Measurements from ENCODE around the gene INO80.

INO80 gene

GRCh38 chr15:40988156-40988555 is 127.9 kb downstream of the INO80 start:
- no peak overlapping the region for H3K27ac ChIP-seq
- no peak for TF ChIP-seq ZFX (IDR thresholded peaks at IDR 0.05)

GRCh38 chr15:40986820-40987219 is 129.3 kb downstream of the INO80 start:
- no peak for TF ChIP-seq ZFX (IDR thresholded peaks at IDR 0.05)
- TF ChIP-seq CTCF (conservative IDR thresholded peaks at IDR 0.05) = no peak
- H3K27ac ChIP-seq = no peak overlapping the region

- no peak overlapping the region for H3K27ac ChIP-seq
- no peak for TF ChIP-seq ZFX (IDR thresholded peaks at IDR 0.05)
- TF ChIP-seq CTCF (conservative IDR thresholded peaks at IDR 0.05) = no peak
These were observed 130.3 kb downstream of the INO80 start for GRCh38 chr15:40985541-40986330.

- no peak overlapping the region for H3K27ac ChIP-seq
- TF ChIP-seq CTCF (conservative IDR thresholded peaks at IDR 0.05) (no peak), ZFX (IDR thresholded peaks at IDR 0.05) (no peak)
These were observed 131.1 kb downstream of the INO80 start for GRCh38 chr15:40984964-40985363.

- no peak overlapping the region for H3K27ac ChIP-seq
- TF ChIP-seq CTCF (conservative IDR thresholded peaks at IDR 0.05) (no peak), ZFX (IDR thresholded peaks at IDR 0.05) (no peak)
These were observed 131.7 kb downstream of the INO80 start for GRCh38 chr15:40984406-40984805.

- TF ChIP-seq CTCF (conservative IDR thresholded peaks at IDR 0.05) (no peak), ZFX (IDR thresholded peaks at IDR 0.05) (no peak)
- H3K27ac ChIP-seq = no peak overlapping the region
These were observed 133.2 kb downstream of the INO80 start for GRCh38 chr15:40982855-40983254.

GRCh38 chr15:40981186-40981585 is 134.9 kb downstream of the INO80 start:
- no peak for TF ChIP-seq CTCF (conservative IDR thresholded peaks at IDR 0.05)
- no peak overlapping the region for H3K27ac ChIP-seq

- no peak overlapping the region for H3K27ac ChIP-seq
- TF ChIP-seq CTCF (conservative IDR thresholded peaks at IDR 0.05) = no peak
- TF ChIP-seq ZFX (IDR thresholded peaks at IDR 0.05) = no peak
These were observed 137.5 kb downstream of the INO80 start for GRCh38 chr15:40978562-40978961.

Measured in C4-2B (cell line).